EL (cell line): ENCODE measurements around the gene TSR3.
"Not testable (repeated sequence)": the region's sequence is repeated elsewhere in the genome, so short reads cannot be mapped to it uniquely, and the experiment has no call there.

ENCODE experiments used
- DNase-seq: peaks from one replicate; pipeline ENCODE4 v3.0.0-alpha.2; 2016

Gene TSR3

GRCh38 chr16:1335996-1336395 is 15.7 kb downstream of the TSR3 start:
- no peak for DNase-seq

DNA sequence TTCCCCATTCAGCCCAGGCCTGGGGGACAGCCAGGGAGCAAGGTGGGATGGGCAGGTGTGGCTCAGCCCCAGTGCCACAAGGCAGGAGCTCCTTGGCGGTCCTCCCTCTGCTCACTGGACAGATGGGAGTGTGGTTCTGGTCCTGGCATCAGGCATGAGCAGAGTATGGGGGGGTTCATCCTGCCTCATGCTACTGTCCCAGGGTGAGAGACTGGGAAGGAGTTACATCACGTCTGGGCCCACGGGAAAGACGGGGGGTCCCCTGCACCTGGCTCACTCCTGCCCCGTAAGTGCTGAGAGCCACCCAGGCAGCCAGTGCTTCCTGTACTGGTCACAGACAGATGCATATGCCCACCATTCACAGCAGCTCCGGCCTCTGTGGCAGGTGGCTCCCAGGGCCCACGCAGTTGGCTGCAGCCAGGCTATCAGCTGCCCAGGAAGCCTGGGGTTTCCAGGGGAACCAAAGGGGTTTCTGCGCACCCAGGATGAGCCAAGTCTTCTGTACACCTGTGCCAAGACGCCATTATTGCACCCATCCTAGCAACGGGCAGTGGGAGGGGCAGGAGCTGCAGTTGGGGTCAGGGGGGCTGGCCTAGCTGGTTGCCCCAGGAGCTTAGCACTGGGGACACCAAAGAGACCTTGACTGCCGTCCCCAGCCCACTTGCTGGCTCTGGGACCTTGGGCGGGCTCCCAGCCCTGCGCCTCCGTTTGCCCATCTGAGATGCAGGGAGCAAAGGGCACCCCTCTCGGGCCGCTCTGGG is 16.3 kb downstream of the TSR3 start:
- no peak for DNase-seq

DNA sequence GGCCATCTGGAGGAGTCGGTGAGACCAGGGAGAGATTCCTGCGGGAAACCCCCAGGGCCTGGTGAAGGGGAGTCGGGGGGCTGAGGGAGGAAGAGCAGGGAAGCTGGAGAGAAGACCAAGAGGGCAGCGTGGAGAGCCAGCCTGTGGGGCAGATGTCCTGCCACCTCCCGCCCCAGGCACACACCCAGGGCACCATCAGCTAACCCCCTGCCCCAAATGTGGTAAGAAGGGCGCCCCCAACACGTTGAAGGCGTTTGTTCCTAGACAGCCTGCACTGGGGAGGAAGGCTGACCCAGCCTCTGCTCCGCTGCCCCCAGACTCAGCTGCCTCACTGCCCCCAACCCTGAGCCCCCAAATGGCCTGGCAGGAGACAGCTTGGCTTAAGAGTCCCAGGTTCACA is 16.9 kb downstream of the TSR3 start:
- no peak for DNase-seq

DNA sequence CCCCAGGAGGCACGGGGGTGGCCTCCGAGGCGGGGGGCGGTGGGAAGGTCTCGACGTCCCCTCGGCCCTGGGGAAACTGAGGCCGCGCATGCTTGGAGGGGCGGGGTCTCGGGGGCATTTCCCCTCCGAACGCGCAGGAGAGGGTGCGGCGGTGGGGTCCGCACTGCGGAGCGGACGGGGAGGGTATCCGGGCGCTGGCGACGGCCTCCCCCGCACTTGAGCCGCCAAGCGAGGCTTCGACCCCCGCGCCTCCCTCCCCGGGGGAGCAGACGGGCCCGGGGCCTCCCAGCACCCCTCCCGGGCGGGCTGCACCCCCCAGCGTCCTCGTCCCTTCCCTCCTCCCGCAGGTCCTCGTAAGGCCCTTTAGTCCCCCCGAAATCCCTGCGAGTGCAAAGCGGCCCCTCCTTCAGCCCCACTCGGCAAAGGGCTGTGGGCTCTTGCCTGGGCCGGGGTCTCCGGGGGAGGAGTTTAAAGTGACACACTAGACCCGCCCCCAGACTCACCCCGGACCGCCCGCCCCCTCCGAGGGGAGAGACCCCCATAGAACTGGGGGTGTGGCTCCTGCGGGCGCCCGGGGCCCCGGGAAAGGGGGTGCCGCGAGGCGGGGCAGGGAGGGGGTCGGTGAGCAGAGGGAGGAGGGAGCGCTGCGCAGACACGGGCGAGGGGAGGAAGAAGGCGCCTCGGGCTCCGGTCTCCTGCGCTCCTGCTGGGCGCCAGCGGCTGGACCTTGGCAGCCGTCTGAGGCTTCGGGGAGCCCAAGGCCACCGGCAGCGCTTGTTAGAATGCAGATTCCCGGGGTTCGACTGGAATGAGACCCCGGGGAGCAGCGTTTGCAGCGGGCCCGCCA is 17.6 kb downstream of the TSR3 start:
- DNase-seq, result no peak

- DNase-seq, result no peak
These were observed 18.4 kb downstream of the TSR3 start, which contains the start of gene BAIAP3 for GRCh38 chr16:1333149-1333812. TSS of gene BAIAP3 (plus strand) at chr16:1333645. CDS start at chr16:1338550, 4,905 bp downstream.

- no peak for DNase-seq
These were observed 19.0 kb downstream of the TSR3 start for GRCh38 chr16:1332618-1333148.

GRCh38 chr16:1331712-1332617 is 19.7 kb downstream of the TSR3 start:
- DNase-seq, result no peak

DNA sequence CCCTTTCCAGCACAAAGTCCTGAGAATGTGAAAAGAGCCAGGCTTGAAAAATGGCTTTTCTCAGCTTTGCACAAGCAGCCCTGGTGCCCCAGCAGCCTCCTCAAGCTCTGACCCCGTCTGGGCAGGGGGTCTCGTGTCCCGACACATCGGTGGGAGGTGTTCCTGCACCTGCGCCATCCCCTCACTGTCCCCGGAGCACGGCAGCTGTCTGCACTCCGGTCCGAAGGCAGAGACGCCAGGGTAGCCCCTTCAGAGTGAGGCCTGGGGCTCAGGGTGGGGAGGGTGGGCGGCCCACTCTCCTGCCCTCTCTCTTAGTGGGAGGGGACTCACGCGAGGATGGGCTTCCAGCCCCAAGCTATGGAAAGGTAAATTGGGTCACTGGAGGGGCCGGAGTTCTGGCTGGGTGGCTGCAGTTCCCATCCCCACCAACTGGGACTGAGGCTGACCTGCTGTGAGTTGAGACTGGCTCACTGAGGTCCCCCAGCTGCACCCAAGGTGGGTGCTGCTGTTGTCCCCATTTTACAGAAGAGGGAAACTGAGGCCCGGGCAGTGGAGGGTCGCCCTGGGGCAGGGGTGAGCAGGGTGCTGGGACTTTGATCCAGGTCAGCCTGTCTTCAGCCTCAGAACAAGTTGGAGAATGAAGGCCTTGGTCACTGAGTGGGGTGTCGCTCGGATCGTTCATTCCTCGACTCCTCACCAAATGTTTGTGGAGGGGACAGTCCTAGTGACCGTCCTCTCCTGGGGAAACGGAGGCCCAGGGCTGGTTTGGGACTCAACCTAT is 20.6 kb downstream of the TSR3 start:
- DNase-seq, result no peak

- no peak for DNase-seq
These were observed 21.3 kb downstream of the TSR3 start for GRCh38 chr16:1330260-1330914.

DNA sequence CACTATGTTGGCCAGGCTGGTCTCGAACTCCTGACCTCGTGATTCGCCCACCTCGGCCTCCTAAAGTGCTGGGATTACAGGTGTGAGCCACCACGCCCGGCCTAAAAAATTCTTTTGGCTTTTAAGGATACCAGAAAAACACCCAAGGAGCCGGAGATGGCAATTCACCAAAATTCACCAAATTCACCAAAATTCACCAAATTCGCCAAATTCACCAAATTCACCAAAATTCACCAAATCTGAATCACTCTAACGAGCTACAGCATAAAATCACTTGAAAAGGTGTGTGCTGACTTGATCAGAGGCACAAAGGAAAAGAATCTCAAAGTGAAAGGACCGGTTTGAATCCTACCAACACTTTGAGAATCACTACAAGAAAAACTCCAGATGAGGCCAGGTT is 22.7 kb downstream of the TSR3 start:
- DNase-seq, result not testable (repeated sequence)

- DNase-seq, result not testable (repeated sequence)
These were observed 23.5 kb downstream of the TSR3 start for GRCh38 chr16:1328136-1328535.

DNA sequence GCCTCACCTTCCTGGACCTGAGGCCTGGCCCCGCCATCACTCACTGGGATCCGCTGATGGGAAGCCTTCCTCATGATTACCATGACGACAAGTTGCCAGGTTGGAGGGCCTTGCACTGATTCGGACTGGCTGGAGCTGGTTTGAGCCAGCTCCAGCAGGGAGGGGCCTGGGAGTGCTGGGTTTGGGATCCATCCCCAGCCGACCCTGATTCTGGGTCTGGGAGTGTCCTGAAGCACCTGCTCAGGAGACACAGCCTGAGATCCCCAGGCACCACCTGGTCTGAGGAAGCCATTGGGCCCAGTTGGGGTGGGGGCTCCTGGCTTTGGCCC is 24.1 kb downstream of the TSR3 start:
- no peak for DNase-seq

DNA sequence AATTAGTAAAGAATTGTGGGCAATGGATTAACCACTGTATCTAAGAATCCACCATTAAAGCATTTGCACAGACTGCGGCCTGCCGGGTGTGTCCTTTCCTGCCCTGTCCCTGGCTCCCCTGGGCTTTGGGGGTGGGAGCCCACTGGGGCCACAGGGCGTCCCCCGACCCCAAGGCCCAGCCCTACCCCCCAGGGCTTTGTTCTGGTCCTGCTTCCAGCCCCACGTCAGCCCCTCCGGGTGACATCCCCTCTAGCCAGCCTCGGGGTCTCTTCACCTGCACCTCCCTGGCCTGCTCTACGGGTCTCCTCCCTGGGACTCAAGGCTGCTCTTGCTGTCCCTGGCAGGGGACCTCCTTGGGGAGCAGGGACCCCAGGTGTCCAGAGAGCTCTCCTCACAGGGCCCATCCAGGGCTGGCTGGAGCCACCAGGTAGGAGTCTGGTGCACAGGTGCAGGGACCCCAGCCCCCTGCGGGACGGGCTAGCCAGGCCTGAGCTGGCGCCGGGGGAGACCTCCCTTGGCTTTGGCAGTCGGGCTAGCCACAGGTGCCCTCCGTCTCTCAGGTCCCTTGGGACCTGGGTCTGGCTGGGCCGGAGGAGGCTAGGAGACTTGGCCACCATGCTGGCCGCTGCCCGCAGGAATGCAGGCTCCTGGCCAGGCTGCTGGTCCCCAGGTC is 24.6 kb downstream of the TSR3 start:
- no peak for DNase-seq

DNA sequence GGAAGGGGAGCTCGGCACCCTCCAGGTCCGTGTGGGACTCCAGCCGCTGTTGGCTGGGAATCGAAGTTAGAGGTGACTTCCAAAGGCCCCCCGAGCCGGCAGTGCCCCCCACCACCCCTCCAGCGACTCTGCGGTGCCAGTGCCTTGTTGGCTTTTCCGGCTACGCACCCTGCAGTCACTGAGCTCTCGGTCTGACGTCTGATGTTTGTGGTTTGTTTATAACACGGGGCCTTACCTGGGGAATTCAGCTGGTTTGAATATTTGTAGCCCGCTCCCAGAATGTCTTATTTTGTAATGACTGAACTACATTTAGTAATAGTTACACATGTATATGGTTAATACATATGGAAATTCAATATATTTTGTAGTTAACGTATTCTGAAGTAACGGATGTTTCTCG is 25.3 kb downstream of the TSR3 start:
- DNase-seq, result no peak

DNA sequence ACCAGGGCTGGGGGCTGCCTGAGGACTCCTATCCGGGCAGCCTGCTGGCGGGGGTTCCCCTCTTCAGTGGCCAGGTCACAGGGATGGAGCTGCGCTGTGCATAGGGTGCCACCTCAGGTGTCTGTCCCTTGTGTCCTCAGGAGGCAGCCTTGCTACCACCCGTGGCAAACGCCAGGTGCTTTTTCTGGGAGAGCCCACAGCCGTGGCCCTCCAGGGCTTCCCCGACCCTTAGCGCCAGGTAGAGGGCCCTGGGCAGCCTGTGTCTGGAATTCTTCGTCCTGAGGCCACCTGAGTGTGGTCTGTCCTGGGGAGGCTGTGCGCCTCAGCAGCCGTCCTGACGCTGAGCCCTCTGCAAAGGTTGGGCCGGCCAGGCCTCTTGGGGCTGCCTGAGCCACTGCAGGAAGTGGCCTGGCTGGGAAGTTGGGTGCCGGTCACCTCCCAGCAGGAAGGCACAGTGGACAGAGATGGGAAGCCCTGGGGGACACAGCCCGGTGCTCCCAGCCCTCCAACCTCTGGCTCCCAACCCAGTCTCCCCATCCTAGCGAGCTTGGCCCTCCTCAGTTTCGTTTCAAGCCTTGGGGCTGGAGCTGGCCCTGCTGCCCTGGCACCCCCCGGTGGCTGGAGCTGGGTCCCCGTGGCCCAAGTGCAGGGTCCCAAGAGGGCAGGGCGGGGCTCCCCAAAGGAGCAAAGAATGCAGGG is 25.9 kb downstream of the TSR3 start:
- DNase-seq, result no peak

DNA sequence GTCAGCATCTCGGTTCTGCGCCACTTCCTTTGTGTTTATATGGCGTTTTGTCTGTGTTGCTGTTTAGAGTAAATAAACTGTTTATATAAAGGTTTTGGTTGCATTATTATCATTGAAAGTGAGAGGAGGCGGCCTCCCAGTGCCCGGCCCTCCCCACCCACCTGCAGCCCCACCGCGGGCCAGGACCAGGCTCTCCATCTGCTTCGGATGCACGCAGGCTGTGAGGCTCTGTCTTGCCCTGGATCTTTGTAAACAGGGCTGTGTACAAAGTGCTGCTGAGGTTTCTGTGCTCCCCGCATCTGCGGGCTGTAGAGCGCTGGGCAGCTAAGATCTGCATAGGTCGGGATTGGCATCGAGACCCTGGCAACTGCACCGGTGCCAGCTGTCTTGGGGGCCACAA is 26.4 kb downstream of the TSR3 start:
- DNase-seq, result no peak

- DNase-seq, result no peak
These were observed 27.3 kb downstream of the TSR3 start for GRCh38 chr16:1324286-1324826.

- no peak for DNase-seq
These were observed 28.1 kb downstream of the TSR3 start for GRCh38 chr16:1323296-1324239.
